Neural progenitor cell (in vitro differentiated cells): Measurements from ENCODE around the gene BEND4. TPM values are rescaled to one million over a fixed set of nuclear protein-coding genes. Genes with fewer than 3 reads are reported as not detected.
"Not testable (repeated sequence)": the region's sequence is repeated elsewhere in the genome, so short reads cannot be mapped to it uniquely, and the experiment has no call there.

Experiments
- DNase-seq: peaks from one replicate; pipeline ENCODE4 v3.0.0-alpha.2; 2016; ENCODE audit warnings: low spot score
- H2AFZ ChIP-seq: fragments of 200-600 bp; sonication (generic); replicated peaks from 2 replicates; pipeline ENCODE4 v1.6.1; 2016; ENCODE audit warnings: antibody characterized with exemption
- H3F3A ChIP-seq: fragments of 200-600 bp; sonication (generic); 2 replicates; pipeline ENCODE4 v1.6.1; 2016; ENCODE audit warnings: antibody characterized with exemption, low read depth
- H3K27ac ChIP-seq: fragments of 200-600 bp; sonication (generic); 2 replicates; pipeline ENCODE4 v1.5.1; 2016; ENCODE audit warnings: mild to moderate bottlenecking
- H3K27me3 ChIP-seq: fragments of 200-600 bp; sonication (generic); 2 replicates; pipeline ENCODE4 v1.6.1; 2016; ENCODE audit warnings: mild to moderate bottlenecking, moderate library complexity
- H3K36me3 ChIP-seq: fragments of 200-600 bp; sonication (generic); 2 replicates; pipeline ENCODE4 v1.5.1; 2016
- H3K4me1 ChIP-seq: fragments of 200-600 bp; sonication (generic); 2 replicates; pipeline ENCODE4 v1.6.1; 2016; ENCODE audit warnings: mixed run types
- H3K4me2 ChIP-seq: fragments of 200-600 bp; sonication (generic); 2 replicates; pipeline ENCODE4 v1.6.1; 2016
- H3K4me3 ChIP-seq: fragments of 200-600 bp; sonication (generic); 2 replicates; pipeline ENCODE4 v1.5.1; 2016
- H3K79me2 ChIP-seq: fragments of 200-600 bp; sonication (generic); 2 replicates; pipeline ENCODE4 v1.6.1; 2016; ENCODE audit warnings: low read depth
- H3K9ac ChIP-seq: fragments of 200-600 bp; sonication (generic); 2 replicates; pipeline ENCODE4 v1.6.1; 2016
- H3K9me3 ChIP-seq: fragments of 200-600 bp; sonication (generic); 2 replicates; pipeline ENCODE4 v1.5.1; 2016; ENCODE audit warnings: low read depth
- H4K20me1 ChIP-seq: fragments of 200-600 bp; sonication (generic); 2 replicates; pipeline ENCODE4 v1.6.1; 2016; ENCODE audit warnings: low read depth
- H3K27ac Mint-ChIP-seq: 3 replicates; pipeline ENCODE4 v1.8.0; 2021; ENCODE audit warnings: mixed read lengths
- H3K27me3 Mint-ChIP-seq: 2 replicates; pipeline ENCODE4 v1.8.0; 2022; ENCODE audit warnings: low read depth, mild to moderate bottlenecking, inconsistent platforms, moderate library complexity, mixed read lengths; ENCODE audit not compliant: insufficient read depth
- H3K36me3 Mint-ChIP-seq: 3 replicates; pipeline ENCODE4 v1.8.0; 2021; ENCODE audit warnings: mixed read lengths
- H3K4me1 Mint-ChIP-seq: 3 replicates; pipeline ENCODE4 v1.8.0; 2021; ENCODE audit warnings: mixed read lengths
- H3K4me3 Mint-ChIP-seq: 3 replicates; pipeline ENCODE4 v1.8.0; 2021; ENCODE audit warnings: mild to moderate bottlenecking, moderate library complexity, mixed read lengths
- H3K9me3 Mint-ChIP-seq: 3 replicates; pipeline ENCODE4 v1.8.0; 2020; ENCODE audit warnings: mixed read lengths
- EZH2 ChIP-seq: fragments of 200-600 bp; sonication (generic); IDR thresholded peaks from 2 replicates; pipeline ENCODE4 v1.6.1; 2017; ENCODE audit warnings: antibody characterized with exemption, mild to moderate bottlenecking, moderate library complexity
- EZH2phosphoT487 ChIP-seq: fragments of 200-600 bp; sonication (generic); IDR thresholded peaks from 2 replicates; pipeline ENCODE4 v1.6.1; 2017; ENCODE audit warnings: antibody characterized with exemption
- total RNA-seq: library from RNA; depleted of rRNA; stranded (reverse); fragments of >200 nt; gene quantifications from 2 replicates; pipeline ENCODE4 v1.2.3, GENCODE V29; 2015; ENCODE audit warnings: low replicate concordance
- TF ChIP-seq, protein P1 (sequence below): fragments of 200-600 bp; sonication (generic); IDR thresholded peaks from 2 replicates; pipeline ENCODE4 v1.5.1; 2017; ENCODE audit warnings: antibody characterized with exemption, mild to moderate bottlenecking

Gene BEND4
- total RNA-seq, 1 donor from 2014 or later, result 9.7 TPM

DNA sequence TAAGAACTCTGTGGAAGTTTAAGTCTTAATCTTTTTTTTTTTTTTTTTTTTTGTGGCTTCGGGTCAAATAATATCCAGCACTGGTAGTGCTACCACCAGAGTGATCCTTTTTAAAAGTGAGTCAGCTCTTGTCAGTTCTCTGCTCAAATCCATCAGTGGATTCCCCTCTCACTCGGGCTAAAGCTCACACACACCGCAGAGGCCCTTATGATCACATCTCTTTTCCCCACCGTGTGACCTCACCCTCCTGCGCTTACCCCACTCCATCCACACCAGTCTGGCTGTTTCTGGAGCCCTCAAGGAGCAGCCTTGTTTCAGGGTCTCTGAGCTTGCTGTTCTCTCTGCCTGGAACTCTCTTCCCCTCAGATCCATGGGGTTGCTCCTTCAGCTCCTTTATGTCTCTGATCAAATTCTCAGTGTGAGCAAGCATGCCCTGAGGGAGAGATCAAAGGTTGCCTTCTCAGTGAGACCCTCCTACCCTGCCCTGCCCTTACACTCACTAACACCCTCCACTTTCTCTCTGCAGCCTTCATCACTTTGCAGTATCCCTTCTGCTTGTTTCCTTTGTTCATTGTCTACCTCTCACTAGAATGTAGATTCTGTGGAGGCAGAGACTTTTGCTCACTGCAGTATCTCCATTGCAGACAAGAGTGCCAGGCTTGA, 19.8 kb upstream of the BEND4 start:
- peaks cover 6% of the 10 kb centered on the region for H3K27me3 Mint-ChIP-seq
- no peaks in the 10 kb centered on the region for H3K79me2 ChIP-seq
- H3K27me3 ChIP-seq, result no peaks in the 10 kb centered on the region
- no peak overlapping the region for H3K4me3 Mint-ChIP-seq
- H3K4me3 ChIP-seq, result no peak overlapping the region
- H3F3A ChIP-seq, result no peaks in the 10 kb centered on the region
- peak overlapping the region; percentile 60 for H2AFZ ChIP-seq
- H3K9me3 ChIP-seq, result no peaks in the 10 kb centered on the region
- H3K4me2 ChIP-seq, result no peak overlapping the region
- no peak overlapping the region for H3K27ac ChIP-seq
- H3K36me3 ChIP-seq, result no peaks in the 10 kb centered on the region
- no peak overlapping the region for H3K27ac Mint-ChIP-seq
- no peak overlapping the region for H3K9ac ChIP-seq
- H3K9me3 Mint-ChIP-seq, result peaks cover 6% of the 10 kb centered on the region
- peaks cover 7% of the 10 kb centered on the region for H3K4me1 ChIP-seq
- H3K4me1 Mint-ChIP-seq, result peaks cover 12% of the 10 kb centered on the region
- H3K36me3 Mint-ChIP-seq, result no peaks in the 10 kb centered on the region
- no peaks in the 10 kb centered on the region for H4K20me1 ChIP-seq
- TF ChIP-seq EZH2 (no peak), EZH2phosphoT487 (no peak)
- TF ChIP-seq, protein P1, sequence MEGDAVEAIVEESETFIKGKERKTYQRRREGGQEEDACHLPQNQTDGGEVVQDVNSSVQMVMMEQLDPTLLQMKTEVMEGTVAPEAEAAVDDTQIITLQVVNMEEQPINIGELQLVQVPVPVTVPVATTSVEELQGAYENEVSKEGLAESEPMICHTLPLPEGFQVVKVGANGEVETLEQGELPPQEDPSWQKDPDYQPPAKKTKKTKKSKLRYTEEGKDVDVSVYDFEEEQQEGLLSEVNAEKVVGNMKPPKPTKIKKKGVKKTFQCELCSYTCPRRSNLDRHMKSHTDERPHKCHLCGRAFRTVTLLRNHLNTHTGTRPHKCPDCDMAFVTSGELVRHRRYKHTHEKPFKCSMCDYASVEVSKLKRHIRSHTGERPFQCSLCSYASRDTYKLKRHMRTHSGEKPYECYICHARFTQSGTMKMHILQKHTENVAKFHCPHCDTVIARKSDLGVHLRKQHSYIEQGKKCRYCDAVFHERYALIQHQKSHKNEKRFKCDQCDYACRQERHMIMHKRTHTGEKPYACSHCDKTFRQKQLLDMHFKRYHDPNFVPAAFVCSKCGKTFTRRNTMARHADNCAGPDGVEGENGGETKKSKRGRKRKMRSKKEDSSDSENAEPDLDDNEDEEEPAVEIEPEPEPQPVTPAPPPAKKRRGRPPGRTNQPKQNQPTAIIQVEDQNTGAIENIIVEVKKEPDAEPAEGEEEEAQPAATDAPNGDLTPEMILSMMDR, result no peak
- DNase-seq, result no peak

DNA sequence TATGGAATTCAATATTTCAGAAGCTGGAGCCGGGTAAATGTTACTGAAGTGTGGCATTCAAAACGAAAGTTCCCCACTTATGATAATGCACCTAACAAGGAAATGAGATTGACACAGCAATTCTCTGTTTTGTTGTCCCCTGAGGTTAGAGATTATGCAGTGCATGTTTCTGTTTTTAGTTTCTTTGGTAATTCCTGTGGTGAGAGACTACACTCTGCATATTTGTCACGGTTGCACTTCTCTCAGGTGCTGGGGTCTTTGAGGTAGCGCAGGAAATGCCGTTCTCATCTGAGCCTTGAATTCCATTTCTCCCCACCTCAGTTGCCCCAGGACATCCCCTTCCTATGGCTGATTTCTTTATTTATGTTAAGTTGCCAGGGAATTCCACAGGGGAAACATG, 15.3 kb upstream of the BEND4 start:
- no peak for DNase-seq
- Mint-ChIP-seq H3K4me3 (no peak overlapping the region), H3K36me3 (no peaks in the 10 kb centered on the region), H3K27ac (no peak overlapping the region), H3K9me3 (peaks cover 4% of the 10 kb centered on the region), H3K27me3 (no peaks in the 10 kb centered on the region), H3K4me1 (peaks cover 6% of the 10 kb centered on the region)
- H3K9ac ChIP-seq, result no peak overlapping the region
- no peak overlapping the region for H2AFZ ChIP-seq
- no peak overlapping the region for H3K27ac ChIP-seq
- no peak overlapping the region for H3K4me2 ChIP-seq
- H3K4me1 ChIP-seq, result peaks cover 5% of the 10 kb centered on the region
- H3K27me3 ChIP-seq, result no peaks in the 10 kb centered on the region
- H3K36me3 ChIP-seq, result no peaks in the 10 kb centered on the region
- H3K9me3 ChIP-seq, result no peaks in the 10 kb centered on the region
- no peaks in the 10 kb centered on the region for H3F3A ChIP-seq
- no peaks in the 10 kb centered on the region for H3K79me2 ChIP-seq
- no peaks in the 10 kb centered on the region for H4K20me1 ChIP-seq
- TF ChIP-seq EZH2phosphoT487 (no peak), EZH2 (no peak)
- TF ChIP-seq, protein P1, result no peak
- no peak overlapping the region for H3K4me3 ChIP-seq

DNA sequence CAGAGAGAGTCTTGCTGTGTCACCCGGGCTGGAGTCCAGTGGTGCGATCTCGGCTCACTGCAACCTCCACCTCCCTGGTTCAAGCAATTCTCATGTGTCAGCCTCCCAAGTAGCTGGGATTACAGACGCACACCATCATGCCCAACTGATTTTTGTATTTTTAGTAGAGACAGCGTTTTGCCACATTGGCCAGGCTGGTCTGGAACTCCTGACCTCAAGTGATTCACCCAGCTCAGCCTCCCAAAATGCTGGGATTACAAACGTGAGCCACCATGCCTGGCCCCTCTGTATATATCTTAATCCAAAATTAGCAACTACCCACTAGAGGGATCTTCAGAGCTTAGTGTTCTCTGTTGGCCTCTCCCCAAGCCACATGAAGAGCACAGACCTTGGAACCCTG, 13.7 kb upstream of the BEND4 start:
- not testable (repeated sequence) for DNase-seq, H3F3A ChIP-seq, H3K36me3 Mint-ChIP-seq, H3K9me3 Mint-ChIP-seq, H3K27ac Mint-ChIP-seq, H3K4me2 ChIP-seq, H3K9ac ChIP-seq, H3K27ac ChIP-seq, H3K79me2 ChIP-seq, H3K4me3 ChIP-seq, H3K4me1 Mint-ChIP-seq, H3K9me3 ChIP-seq, H3K4me1 ChIP-seq, H2AFZ ChIP-seq, H3K27me3 Mint-ChIP-seq, H3K4me3 Mint-ChIP-seq, H3K27me3 ChIP-seq, H4K20me1 ChIP-seq, H3K36me3 ChIP-seq

DNA sequence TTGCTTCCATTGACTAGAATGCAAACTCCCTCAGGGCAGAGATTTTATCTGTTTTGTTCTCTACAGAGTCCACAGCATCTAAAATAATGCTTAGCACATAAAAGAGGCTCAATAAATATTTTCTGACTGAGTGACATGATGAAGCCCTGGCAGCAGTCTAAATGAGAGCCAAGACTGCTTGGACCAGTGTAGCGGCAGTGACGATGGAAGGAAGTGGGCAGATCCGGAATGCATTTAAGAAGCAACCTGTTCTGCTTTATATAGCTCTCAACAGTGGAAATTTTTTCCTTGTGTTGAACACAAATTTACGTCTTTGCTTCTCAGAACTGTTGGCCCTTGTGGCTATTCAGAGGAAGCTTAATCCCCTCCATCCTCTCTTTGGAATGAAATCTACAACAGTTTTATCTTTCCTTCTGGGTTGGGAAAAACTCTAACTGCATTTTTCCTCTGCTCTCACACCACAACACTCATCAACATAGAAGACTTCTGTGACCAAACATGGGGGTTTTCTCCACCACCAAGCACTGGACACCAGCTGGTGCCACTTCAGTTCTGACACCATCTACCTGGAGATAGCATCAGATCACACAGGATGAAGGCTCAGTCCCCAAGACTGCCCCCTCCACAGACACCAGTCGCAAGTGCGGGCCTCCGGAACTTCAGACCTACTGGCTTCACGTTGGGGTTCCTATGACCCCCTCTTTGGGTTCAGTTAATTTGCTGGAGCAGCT, 7.0 kb upstream of the BEND4 start:
- no peaks in the 10 kb centered on the region for H3F3A ChIP-seq
- DNase-seq, result no peak
- no peaks in the 10 kb centered on the region for H3K36me3 ChIP-seq
- H3K9me3 ChIP-seq, result no peaks in the 10 kb centered on the region
- H3K27ac ChIP-seq, result no peak overlapping the region
- H3K27me3 ChIP-seq, result peaks cover 4% of the 10 kb centered on the region
- H3K4me1 ChIP-seq, result no peaks in the 10 kb centered on the region
- Mint-ChIP-seq H3K4me3 (no peak overlapping the region), H3K27me3 (peaks cover 15% of the 10 kb centered on the region), H3K36me3 (no peaks in the 10 kb centered on the region), H3K4me1 (no peaks in the 10 kb centered on the region), H3K27ac (no peak overlapping the region), H3K9me3 (peaks cover 5% of the 10 kb centered on the region)
- TF ChIP-seq EZH2phosphoT487, result no peak
- no peak for TF ChIP-seq EZH2
- TF ChIP-seq, protein P1, result no peak
- H2AFZ ChIP-seq, result no peak overlapping the region
- no peak overlapping the region for H3K4me2 ChIP-seq
- H3K79me2 ChIP-seq, result no peaks in the 10 kb centered on the region
- no peak overlapping the region for H3K4me3 ChIP-seq
- no peaks in the 10 kb centered on the region for H4K20me1 ChIP-seq
- H3K9ac ChIP-seq, result no peak overlapping the region
